ENCODE results near the gene HDAC4.

- TF ChIP-seq CTCF (IDR thresholded peaks at IDR 0.05; ENCODE audit: insufficient read depth, low read length): no peak
- TF ChIP-seq GABPA (IDR thresholded peaks at IDR 0.05; ENCODE audit: low read depth): no peak
Observed at GRCh38 chr2:239375278-239376061, 25.4 kb downstream of the HDAC4 start.

Measured in HL-60 (cell line).